ENCODE measurements around the gene SLA2.

- TF ChIP-seq, protein P1, sequence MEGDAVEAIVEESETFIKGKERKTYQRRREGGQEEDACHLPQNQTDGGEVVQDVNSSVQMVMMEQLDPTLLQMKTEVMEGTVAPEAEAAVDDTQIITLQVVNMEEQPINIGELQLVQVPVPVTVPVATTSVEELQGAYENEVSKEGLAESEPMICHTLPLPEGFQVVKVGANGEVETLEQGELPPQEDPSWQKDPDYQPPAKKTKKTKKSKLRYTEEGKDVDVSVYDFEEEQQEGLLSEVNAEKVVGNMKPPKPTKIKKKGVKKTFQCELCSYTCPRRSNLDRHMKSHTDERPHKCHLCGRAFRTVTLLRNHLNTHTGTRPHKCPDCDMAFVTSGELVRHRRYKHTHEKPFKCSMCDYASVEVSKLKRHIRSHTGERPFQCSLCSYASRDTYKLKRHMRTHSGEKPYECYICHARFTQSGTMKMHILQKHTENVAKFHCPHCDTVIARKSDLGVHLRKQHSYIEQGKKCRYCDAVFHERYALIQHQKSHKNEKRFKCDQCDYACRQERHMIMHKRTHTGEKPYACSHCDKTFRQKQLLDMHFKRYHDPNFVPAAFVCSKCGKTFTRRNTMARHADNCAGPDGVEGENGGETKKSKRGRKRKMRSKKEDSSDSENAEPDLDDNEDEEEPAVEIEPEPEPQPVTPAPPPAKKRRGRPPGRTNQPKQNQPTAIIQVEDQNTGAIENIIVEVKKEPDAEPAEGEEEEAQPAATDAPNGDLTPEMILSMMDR (IDR thresholded peaks at IDR 0.05; ENCODE audit: poor library complexity): no peak
- no peak for TF ChIP-seq EZH2 (IDR thresholded peaks at IDR 0.05; ENCODE audit: borderline replicate concordance)
These were observed 27.0 kb upstream of the SLA2 start for GRCh38 chr20:36672991-36673390.
